ENCODE results near the gene SPATA2.

GRCh38 chr20:49942303-49942702 lies 27.0 kb upstream of the SPATA2 start:
- TF ChIP-seq POLR2A (IDR thresholded peaks at IDR 0.05) (no peak), CTCF (IDR thresholded peaks at IDR 0.05) (no peak)

Measured in esophagus squamous epithelium (tissue), 4 donors.